ENCODE data around the gene SH3BGRL2. TPM values are rescaled to one million over a fixed set of nuclear protein-coding genes. Genes with fewer than 3 reads are reported as not detected.

Gene SH3BGRL2
- total RNA-seq, result 1 to 10 TPM in 2 of 3 donors, under 1 TPM in 1; 0.68 to 5.8 (median 1.6) TPM
- total RNA-seq (2013), result 21.7 TPM

DNA sequence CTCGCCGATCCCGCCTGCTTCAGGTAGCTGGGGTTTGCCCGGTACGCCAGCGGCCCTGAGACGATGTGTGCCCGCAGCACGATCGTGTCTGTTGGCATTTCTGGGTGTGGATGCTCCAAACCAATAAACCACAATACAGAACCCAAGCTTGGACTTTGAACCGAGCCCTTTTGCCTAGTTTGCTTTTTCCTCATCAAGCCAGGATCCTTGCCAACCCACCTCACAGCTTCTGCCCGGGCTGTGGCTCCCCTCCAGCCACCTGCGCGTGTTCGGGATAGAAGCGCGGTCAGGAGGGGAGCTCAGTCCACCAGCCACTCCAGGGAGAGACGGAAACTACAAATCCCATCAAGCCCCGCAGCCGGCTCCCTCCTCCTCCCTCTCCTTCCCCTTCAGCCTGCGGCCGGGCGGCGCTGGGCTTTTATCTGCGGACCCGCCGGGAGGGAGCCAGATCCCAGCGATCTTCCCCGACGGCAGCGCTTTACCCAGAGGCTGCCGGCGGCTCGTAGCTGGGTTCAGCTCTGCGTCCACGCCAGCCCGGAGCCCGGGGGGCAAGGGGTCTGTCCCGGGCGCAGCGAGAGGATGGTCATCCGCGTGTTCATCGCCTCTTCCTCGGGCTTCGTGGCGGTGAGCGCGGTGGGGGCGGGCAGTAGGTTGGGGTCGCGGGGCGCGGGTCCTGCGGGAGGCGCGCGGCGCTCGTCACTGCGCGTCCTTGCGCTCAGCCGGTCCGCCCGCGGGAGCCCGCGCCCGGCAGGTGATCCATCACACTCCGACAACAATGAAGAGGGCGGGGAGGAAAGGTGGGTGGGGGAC lies at the start of gene SH3BGRL2:
TSS of gene SH3BGRL2 (plus strand) at position 447 of the 810 bp plus-strand sequence. CDS start at position 580, 133 bp downstream.
- Mint-ChIP-seq H3K27me3 (ENCODE audit: low read depth in 2 of 2) (peaks cover 35 to 53% of the 10 kb centered on the region in 2 donors), H3K27ac (no peak within 1 kb of the TSS), H3K36me3 (no peaks in the 10 kb centered on the region), H3K9me3 (peaks cover 0 to 2% of the 10 kb centered on the region in 2 donors), H3K4me1 (peaks cover 0 to 6% of the 10 kb centered on the region in 2 donors), H3K4me3 (peak within 1 kb of the TSS; percentile 57)
- Histone ChIP-seq H3K27ac (ENCODE audit: low read length) (no peak within 1 kb of the TSS), H3K27me3 (ENCODE audit: control insufficient read depth, insufficient read depth, low read length) (peaks cover 16% of the 10 kb centered on the region), H3K4me1 (ENCODE audit: control insufficient read depth, insufficient read depth, low read length) (peaks cover 6% of the 10 kb centered on the region), H3K9me3 (ENCODE audit: control insufficient read depth, insufficient read depth, low read length) (no peaks in the 10 kb centered on the region), H3K36me3 (ENCODE audit: control insufficient read depth, insufficient read depth, low read length) (no peaks in the 10 kb centered on the region), H3K4me3 (ENCODE audit: low read length) (peak within 1 kb of the TSS; percentile 25)
- intact Hi-C loops (cut with micrococcal nuclease), result no loop called here
- DNase-seq (peak in 1 of 2 donors; percentile 20), ATAC-seq (no peak)
- WGBS (ENCODE audit: insufficient coverage), result 2% methylated on average over 71 of the region's 72 CpGs
- TF ChIP-seq CTCF (IDR thresholded peaks at IDR 0.05), result no peak

GRCh38 chr6:79584332-79584731 lies 46.8 kb upstream of the SH3BGRL2 start:
- Histone ChIP-seq H3K4me3 (ENCODE audit: low read length) (no peak overlapping the region), H3K36me3 (ENCODE audit: control insufficient read depth, insufficient read depth, low read length) (no peaks in the 10 kb centered on the region), H3K4me1 (ENCODE audit: control insufficient read depth, insufficient read depth, low read length) (no peaks in the 10 kb centered on the region), H3K27me3 (ENCODE audit: control insufficient read depth, insufficient read depth, low read length) (no peaks in the 10 kb centered on the region), H3K27ac (ENCODE audit: low read length) (no peak overlapping the region), H3K9me3 (ENCODE audit: control insufficient read depth, insufficient read depth, low read length) (no peaks in the 10 kb centered on the region)
- TF ChIP-seq CTCF (IDR thresholded peaks at IDR 0.05), result no peak
- ATAC-seq (no peak), DNase-seq (no peak)
- Mint-ChIP-seq H3K9me3 (peaks cover 8 to 9% of the 10 kb centered on the region in 2 donors), H3K36me3 (no peaks in the 10 kb centered on the region), H3K27me3 (ENCODE audit: low read depth in 2 of 2) (no peaks in the 10 kb centered on the region), H3K27ac (no peak overlapping the region), H3K4me3 (no peak overlapping the region), H3K4me1 (no peaks in the 10 kb centered on the region)
- intact Hi-C loops (cut with micrococcal nuclease), result no loop called here
- WGBS (ENCODE audit: insufficient coverage), result 77% methylated on average over 2 of the region's 2 CpGs

- Mint-ChIP-seq H3K4me3 (no peak overlapping the region), H3K27ac (no peak overlapping the region), H3K27me3 (ENCODE audit: low read depth in 2 of 2) (no peaks in the 10 kb centered on the region), H3K36me3 (no peaks in the 10 kb centered on the region), H3K4me1 (no peaks in the 10 kb centered on the region), H3K9me3 (peaks cover 0 to 4% of the 10 kb centered on the region in 2 donors)
- Histone ChIP-seq H3K27ac (ENCODE audit: low read length) (no peak overlapping the region), H3K9me3 (ENCODE audit: control insufficient read depth, insufficient read depth, low read length) (no peaks in the 10 kb centered on the region), H3K36me3 (ENCODE audit: control insufficient read depth, insufficient read depth, low read length) (no peaks in the 10 kb centered on the region), H3K4me3 (ENCODE audit: low read length) (no peak overlapping the region), H3K4me1 (ENCODE audit: control insufficient read depth, insufficient read depth, low read length) (no peaks in the 10 kb centered on the region), H3K27me3 (ENCODE audit: control insufficient read depth, insufficient read depth, low read length) (no peaks in the 10 kb centered on the region)
- ATAC-seq, result no peak
- intact Hi-C loops (cut with micrococcal nuclease), result no loop called here
- DNase-seq, result no peak
- no peak for TF ChIP-seq CTCF (IDR thresholded peaks at IDR 0.05)
Observed at GRCh38 chr6:79586548-79586947, 44.6 kb upstream of the SH3BGRL2 start.

All from natural killer cell (primary cell).